CD4-positive, alpha-beta T cell treated with Interleukin-10 for 1 hour (primary cell): ENCODE data around the gene SEBOX.

Experiments
- DNase-seq: peaks from one replicate; pipeline ENCODE4 v3.0.0-alpha.2; 2020

SEBOX gene

GRCh38 chr17:28317966-28318758 lies 46.8 kb downstream of the SEBOX start:
- no peak for DNase-seq

GRCh38 chr17:28317099-28317965 lies 47.7 kb downstream of the SEBOX start:
- DNase-seq: no peak

GRCh38 chr17:28315846-28316705 lies 48.9 kb downstream of the SEBOX start:
- no peak for DNase-seq

- DNase-seq: no peak
These were observed 51.2 kb downstream of the SEBOX start for GRCh38 chr17:28313841-28314240.
